Activated T-cell treated with anti-CD3 and anti-CD28 coated beads, Interleukin-2, amount 50 U/mL, for 72 hours (primary cell): Measurements from ENCODE around the gene CSF1R. TPM values are rescaled to one million over a fixed set of nuclear protein-coding genes. Genes with fewer than 3 reads are reported as not detected.
A peak's percentile ranks its signal among the peaks of the same experiment; 100 is the strongest.

Experiments
- ATAC-seq, 2 donors: fragments of 150-1000 bp; cut with Tn5 transposase; replicated peaks in 1 of 2; 2 replicates each; pipeline ENCODE4 v1.10.0; 2021; ENCODE audit warnings: moderate library complexity in 2 of 2, mild to moderate bottlenecking in 1 of 2
- DNase-seq, 2 donors: peaks; one replicate each; pipeline ENCODE4 v3.0.0; 2021 to 2022; ENCODE audit warnings: mixed read lengths in 1 of 2
- H3K27ac Mint-ChIP-seq: one replicate; pipeline ENCODE4 v1.8.0; 2022; ENCODE audit warnings: mild to moderate bottlenecking, moderate library complexity, mixed read lengths
- H3K27me3 Mint-ChIP-seq: one replicate; pipeline ENCODE4 v1.8.0; 2022; ENCODE audit warnings: low read depth, mixed read lengths
- H3K36me3 Mint-ChIP-seq, 2 donors: one replicate each; pipeline ENCODE4 v1.8.0; 2022; ENCODE audit warnings: mixed read lengths in 2 of 2, mild to moderate bottlenecking in 1 of 2; ENCODE audit not compliant: insufficient read depth in 2 of 2
- H3K4me1 Mint-ChIP-seq: one replicate; pipeline ENCODE4 v1.8.0; 2022; ENCODE audit warnings: low read depth, mixed read lengths
- H3K4me3 Mint-ChIP-seq, 2 donors: one replicate each; pipeline ENCODE4 v1.8.0; 2022; ENCODE audit warnings: mild to moderate bottlenecking in 2 of 2, mixed read lengths in 2 of 2, moderate library complexity in 2 of 2
- H3K9me3 Mint-ChIP-seq, 2 donors: one replicate each; pipeline ENCODE4 v1.8.0; 2022; ENCODE audit warnings: mixed read lengths in 2 of 2
- total RNA-seq, 2 donors: library from RNA; stranded (reverse); gene quantifications; one replicate each; pipeline ENCODE4 v1.2.3, GENCODE V29; 2022

CSF1R gene
- total RNA-seq, 2 donors from 2014 or later: 1.2 to 1.8 TPM

DNA sequence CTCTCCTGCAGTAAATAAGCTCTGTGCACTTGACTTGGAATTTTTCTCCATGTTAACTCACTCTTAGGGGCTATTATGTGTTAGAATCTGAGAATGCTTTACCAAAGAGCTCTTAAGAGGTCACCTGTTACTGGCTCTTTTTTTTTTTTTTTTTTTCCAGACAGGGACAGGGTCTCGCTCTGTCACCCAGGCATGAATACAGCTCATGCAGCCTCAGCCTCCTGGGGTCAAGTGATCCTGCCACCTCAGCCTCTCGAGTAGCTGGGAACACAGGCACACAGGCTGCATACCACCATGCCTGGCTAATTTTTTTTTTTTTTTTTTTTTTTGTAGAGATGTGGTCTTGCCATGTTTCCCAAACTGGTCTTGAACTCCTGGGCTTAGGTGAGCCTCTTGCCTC lies 63.7 kb downstream of the CSF1R start:
- Mint-ChIP-seq H3K4me3 (no peak overlapping the region), H3K4me1 (peaks cover 11% of the 10 kb centered on the region), H3K9me3 (no peaks in the 10 kb centered on the region), H3K36me3 (peaks cover 4 to 32% of the 10 kb centered on the region in 2 donors), H3K27me3 (no peaks in the 10 kb centered on the region), H3K27ac (no peak overlapping the region)
- DNase-seq: no peak
- no peak for ATAC-seq

- Mint-ChIP-seq H3K36me3 (peaks cover 4 to 32% of the 10 kb centered on the region in 2 donors), H3K4me3 (no peak overlapping the region), H3K4me1 (peaks cover 11% of the 10 kb centered on the region), H3K27me3 (no peaks in the 10 kb centered on the region), H3K9me3 (no peaks in the 10 kb centered on the region), H3K27ac (peak overlapping the region; percentile 48)
- ATAC-seq (no peak), DNase-seq (no peak)
These were observed 64.2 kb downstream of the CSF1R start for GRCh38 chr5:150022158-150022531.

DNA sequence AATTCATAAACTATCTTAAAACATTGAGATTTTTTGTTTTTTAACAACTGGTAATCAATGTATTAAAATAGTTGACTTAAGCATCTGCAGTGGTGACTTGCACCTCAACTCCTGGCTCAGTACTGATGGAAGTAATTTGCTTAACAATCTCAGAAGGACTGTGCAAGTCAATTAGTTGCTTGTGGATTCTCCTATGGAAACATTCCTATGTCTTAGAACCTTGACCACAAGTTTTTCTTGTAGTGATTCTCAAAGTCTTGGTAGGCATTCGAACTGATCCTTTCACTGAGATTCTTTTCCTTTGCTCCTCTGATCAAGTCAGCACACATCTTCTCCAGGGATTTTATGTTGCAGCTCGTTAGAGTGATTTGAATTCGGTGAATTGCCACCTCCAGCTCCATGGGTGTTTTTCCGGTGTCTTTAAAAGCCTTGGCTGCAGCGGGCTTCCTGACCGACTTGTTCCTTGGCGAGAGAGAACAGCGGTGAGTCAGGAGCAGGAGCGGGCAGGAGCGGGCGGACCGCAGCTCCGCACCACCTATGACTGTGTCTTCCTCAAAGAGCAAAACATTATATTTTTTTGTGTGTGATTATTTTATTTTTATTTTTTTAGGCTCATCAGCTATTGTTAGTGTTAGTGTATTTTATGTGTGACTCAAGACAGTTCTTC lies 64.7 kb downstream of the CSF1R start:
- H3K36me3 Mint-ChIP-seq: peaks cover 4 to 36% of the 10 kb centered on the region in 2 donors
- H3K27ac Mint-ChIP-seq: peak overlapping the region; percentile 48
- no peak overlapping the region for H3K4me3 Mint-ChIP-seq
- no peak for DNase-seq
- no peaks in the 10 kb centered on the region for H3K9me3 Mint-ChIP-seq
- no peaks in the 10 kb centered on the region for H3K27me3 Mint-ChIP-seq
- no peak for ATAC-seq
- H3K4me1 Mint-ChIP-seq: peaks cover 11% of the 10 kb centered on the region

- DNase-seq (no peak), ATAC-seq (peak in 1 of 2 donors; percentile 17)
- Mint-ChIP-seq H3K27me3 (no peaks in the 10 kb centered on the region), H3K4me3 (no peak overlapping the region), H3K27ac (peak overlapping the region; percentile 96), H3K9me3 (no peaks in the 10 kb centered on the region), H3K4me1 (peaks cover 11% of the 10 kb centered on the region), H3K36me3 (peaks cover 9 to 43% of the 10 kb centered on the region in 2 donors)
These were observed 66.1 kb downstream of the CSF1R start for GRCh38 chr5:150020249-150020648.

DNA sequence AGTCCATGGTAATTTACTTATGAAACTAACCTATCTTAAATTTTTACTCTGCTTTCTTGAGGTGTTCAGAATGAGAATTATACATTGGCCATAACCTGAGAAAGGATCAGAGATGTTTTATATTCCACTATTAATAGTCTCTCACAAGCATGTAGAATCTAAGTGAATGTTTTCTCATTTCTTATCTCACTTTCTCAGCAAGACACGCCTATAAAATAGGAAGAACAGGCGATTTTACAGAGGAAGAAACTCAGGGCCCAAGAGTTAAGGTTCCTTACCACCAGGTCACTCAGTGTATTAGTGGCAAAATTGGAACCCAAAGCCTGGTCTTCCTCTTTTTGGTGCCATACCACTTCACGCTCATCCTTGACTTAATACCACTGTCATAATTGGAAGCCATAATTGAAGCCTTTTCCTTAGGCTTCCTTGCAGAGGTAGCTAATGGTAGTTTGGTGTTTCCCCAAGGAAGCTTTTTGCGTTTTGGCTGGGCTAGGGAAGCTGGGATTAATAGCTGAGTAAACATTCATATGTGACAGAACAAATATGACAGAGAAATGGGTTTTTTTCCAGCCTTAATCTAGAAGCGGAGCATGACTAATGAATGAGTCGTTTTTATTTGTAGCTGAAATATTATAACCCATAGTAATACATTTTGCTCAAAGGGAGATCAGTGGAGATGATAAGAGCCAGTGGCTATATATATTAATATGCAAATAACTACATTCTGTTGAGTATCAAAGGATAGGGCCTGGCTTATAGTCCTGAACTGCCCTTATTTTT lies 68.9 kb downstream of the CSF1R start:
- H3K27me3 Mint-ChIP-seq: no peaks in the 10 kb centered on the region
- H3K4me1 Mint-ChIP-seq: peaks cover 11% of the 10 kb centered on the region
- DNase-seq (no peak), ATAC-seq (no peak)
- no peak overlapping the region for H3K4me3 Mint-ChIP-seq
- H3K36me3 Mint-ChIP-seq: peaks cover 15 to 59% of the 10 kb centered on the region in 2 donors
- peak overlapping the region; percentile 65 for H3K27ac Mint-ChIP-seq
- H3K9me3 Mint-ChIP-seq: no peaks in the 10 kb centered on the region

GRCh38 chr5:150016537-150016936 lies 69.8 kb downstream of the CSF1R start:
- DNase-seq (no peak), ATAC-seq (no peak)
- Mint-ChIP-seq H3K27me3 (no peaks in the 10 kb centered on the region), H3K9me3 (no peaks in the 10 kb centered on the region), H3K4me1 (peaks cover 2% of the 10 kb centered on the region), H3K36me3 (peaks cover 15 to 56% of the 10 kb centered on the region in 2 donors), H3K4me3 (no peak overlapping the region), H3K27ac (no peak overlapping the region)

DNA sequence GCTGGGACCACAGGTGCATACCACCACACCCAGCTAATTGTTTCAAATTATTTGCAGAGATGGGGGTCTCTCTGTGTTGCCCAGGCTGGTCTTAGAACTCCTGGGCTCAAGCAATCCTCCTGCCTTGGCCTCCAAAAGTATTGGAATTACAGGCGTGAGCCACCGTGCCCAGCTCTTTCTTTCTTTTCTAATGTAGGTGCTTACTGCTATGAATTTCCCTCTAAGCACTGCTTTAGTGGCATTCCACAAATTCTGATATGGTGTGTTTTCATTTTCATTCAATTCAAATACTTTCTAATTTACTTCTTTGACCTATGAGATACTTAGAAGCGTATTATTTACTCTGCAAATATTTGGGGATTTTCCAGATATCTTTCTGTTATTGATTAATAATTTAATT lies 70.9 kb downstream of the CSF1R start:
- DNase-seq (no peak), ATAC-seq (no peak)
- no peak overlapping the region for H3K4me3 Mint-ChIP-seq
- H3K4me1 Mint-ChIP-seq: no peaks in the 10 kb centered on the region
- H3K27ac Mint-ChIP-seq: no peak overlapping the region
- H3K9me3 Mint-ChIP-seq: no peaks in the 10 kb centered on the region
- peaks cover 14 to 53% of the 10 kb centered on the region in 2 donors for H3K36me3 Mint-ChIP-seq
- H3K27me3 Mint-ChIP-seq: no peaks in the 10 kb centered on the region

DNA sequence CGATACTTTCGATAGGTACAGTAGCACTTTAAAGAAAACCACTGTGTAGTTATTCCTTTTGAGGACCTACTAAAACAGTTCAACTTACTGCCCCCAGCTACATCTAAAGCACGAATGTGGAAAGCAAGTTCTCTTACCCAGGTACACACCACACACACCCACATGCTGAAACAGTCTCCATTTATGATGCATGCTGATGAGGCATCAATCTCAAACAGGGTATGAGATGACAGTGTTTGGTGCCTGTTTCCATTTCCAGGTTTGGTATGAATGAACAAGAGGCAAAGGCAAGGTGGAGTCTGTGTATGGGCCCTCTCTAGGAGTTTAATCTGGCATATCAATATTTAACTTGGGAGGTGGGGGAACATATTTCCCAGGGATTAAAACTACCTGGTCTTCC lies 71.9 kb downstream of the CSF1R start:
- H3K4me1 Mint-ChIP-seq: no peaks in the 10 kb centered on the region
- no peaks in the 10 kb centered on the region for H3K9me3 Mint-ChIP-seq
- peak; percentile 1 to 12 for DNase-seq
- no peak overlapping the region for H3K4me3 Mint-ChIP-seq
- no peak overlapping the region for H3K27ac Mint-ChIP-seq
- peak; percentile 76 to 94 for ATAC-seq
- H3K36me3 Mint-ChIP-seq: peaks cover 12 to 55% of the 10 kb centered on the region in 2 donors
- no peaks in the 10 kb centered on the region for H3K27me3 Mint-ChIP-seq

- Mint-ChIP-seq H3K27ac (no peak overlapping the region), H3K9me3 (no peaks in the 10 kb centered on the region), H3K36me3 (peaks cover 11 to 50% of the 10 kb centered on the region in 2 donors), H3K4me3 (no peak overlapping the region), H3K4me1 (no peaks in the 10 kb centered on the region), H3K27me3 (no peaks in the 10 kb centered on the region)
- no peak for ATAC-seq
- no peak for DNase-seq
These were observed 72.4 kb downstream of the CSF1R start for GRCh38 chr5:150013931-150014330.

GRCh38 chr5:150009671-150010387 lies 76.5 kb downstream of the CSF1R start:
- DNase-seq (no peak), ATAC-seq (peak in 1 of 2 donors; percentile 44)
- Mint-ChIP-seq H3K4me1 (peaks cover 2% of the 10 kb centered on the region), H3K9me3 (no peaks in the 10 kb centered on the region), H3K36me3 (peaks cover 9 to 32% of the 10 kb centered on the region in 2 donors), H3K4me3 (no peak overlapping the region), H3K27me3 (no peaks in the 10 kb centered on the region), H3K27ac (peak overlapping the region; percentile 34)

GRCh38 chr5:150007050-150007449 lies 79.3 kb downstream of the CSF1R start:
- ATAC-seq (no peak), DNase-seq (no peak)
- Mint-ChIP-seq H3K36me3 (peaks cover 5 to 21% of the 10 kb centered on the region in 2 donors), H3K9me3 (no peaks in the 10 kb centered on the region), H3K4me1 (peaks cover 18% of the 10 kb centered on the region), H3K27me3 (no peaks in the 10 kb centered on the region), H3K4me3 (no peak overlapping the region), H3K27ac (no peak overlapping the region)

DNA sequence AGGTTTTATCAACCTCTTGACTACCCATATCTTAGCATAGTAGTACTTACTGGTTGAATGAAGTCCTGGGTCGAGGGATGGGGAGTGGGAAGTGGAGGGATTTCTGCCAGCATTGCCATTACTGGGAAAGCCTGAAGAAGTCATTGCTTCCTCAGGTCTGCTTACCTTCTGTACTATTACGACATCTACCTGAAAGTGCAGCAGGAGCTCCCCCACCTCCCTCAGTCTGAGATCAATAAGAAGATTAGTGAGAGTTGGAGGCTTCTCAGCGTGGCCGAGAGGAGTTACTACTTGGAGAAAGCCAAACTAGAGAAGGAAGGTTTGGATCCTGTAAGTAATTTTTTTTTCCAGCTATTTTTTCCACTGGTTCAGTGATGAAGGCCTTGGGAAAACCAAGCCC lies 80.0 kb downstream of the CSF1R start:
- H3K9me3 Mint-ChIP-seq: no peaks in the 10 kb centered on the region
- no peak overlapping the region for H3K27ac Mint-ChIP-seq
- DNase-seq (no peak), ATAC-seq (no peak)
- H3K4me1 Mint-ChIP-seq: peaks cover 23% of the 10 kb centered on the region
- peaks cover 8 to 21% of the 10 kb centered on the region in 2 donors for H3K36me3 Mint-ChIP-seq
- H3K27me3 Mint-ChIP-seq: no peaks in the 10 kb centered on the region
- no peak overlapping the region for H3K4me3 Mint-ChIP-seq
